T-helper 22 cell (primary cell): ENCODE data around the gene ATAD3C.
"Not testable (repeated sequence)": the region's sequence is repeated elsewhere in the genome, so short reads cannot be mapped to it uniquely, and the experiment has no call there.

Experiments
- DNase-seq: peaks from one replicate; pipeline ENCODE4 v3.0.0-alpha.2; 2020; ENCODE audit warnings: low read depth

The ATAD3C gene

DNA sequence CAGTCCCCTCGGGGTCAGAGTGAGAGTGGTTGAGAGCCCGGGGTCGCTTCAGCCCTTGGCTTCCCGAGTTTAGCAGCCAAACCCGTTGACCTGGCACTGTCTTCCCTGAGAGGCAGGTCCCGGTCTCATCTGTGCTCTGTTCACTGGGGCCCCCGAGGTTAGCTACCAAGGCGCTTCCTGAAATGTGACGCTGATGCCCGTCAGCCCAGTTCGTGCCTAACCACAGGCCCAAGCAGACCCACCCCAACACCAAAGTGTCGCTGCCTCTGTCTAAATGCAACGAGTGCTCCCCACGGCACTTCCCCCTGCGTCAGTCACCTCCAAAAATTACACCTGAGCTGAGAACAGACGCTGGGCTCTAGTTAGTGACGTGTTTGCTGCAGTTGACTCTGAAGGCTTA lies 26.5 kb downstream of the ATAD3C start:
- not testable (repeated sequence) for DNase-seq

- DNase-seq, result no peak
These were observed 27.7 kb downstream of the ATAD3C start for GRCh38 chr1:1477206-1477605.

DNA sequence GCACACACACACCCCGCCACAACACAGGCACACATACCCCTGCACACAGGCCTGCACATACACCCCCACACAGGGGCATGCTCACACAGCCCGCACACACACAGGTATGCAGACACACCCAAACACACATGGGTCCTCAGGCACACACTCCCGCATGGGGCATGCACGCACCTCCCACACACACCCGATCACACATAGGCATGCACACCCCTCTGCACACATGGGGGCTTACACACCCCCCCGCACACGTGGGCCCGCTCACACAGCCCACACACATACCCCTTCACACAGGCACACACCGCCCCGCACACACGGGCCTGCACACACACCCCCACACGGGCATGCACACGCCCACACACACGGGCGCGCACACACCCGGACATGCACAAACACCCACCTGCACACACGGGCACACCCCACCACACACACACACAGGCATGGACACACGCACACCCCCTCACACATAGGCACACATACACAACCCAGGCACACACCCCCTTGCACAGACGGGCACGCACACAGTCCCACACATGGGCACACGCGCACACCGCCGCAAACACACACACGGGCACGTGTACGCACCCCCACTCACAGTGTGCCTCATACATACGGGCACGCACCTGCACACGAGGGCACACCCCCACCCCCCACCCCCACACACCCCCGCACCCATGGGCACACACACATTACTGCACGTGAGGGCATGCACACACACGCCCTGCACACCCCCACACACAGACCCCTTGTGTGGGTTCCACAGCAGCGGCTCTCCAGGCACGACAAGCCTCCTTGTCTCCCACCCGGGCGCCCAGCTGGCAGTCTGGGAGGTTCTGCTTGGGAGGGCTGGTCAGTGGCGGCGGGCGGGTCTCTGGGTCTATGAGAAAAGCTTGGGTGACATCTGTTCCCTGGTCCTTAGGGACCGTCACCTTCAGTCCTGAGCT lies 30.3 kb downstream of the ATAD3C start:
- DNase-seq, result no peak

GRCh38 chr1:1480488-1480867 lies 31.0 kb downstream of the ATAD3C start:
- not testable (repeated sequence) for DNase-seq

- DNase-seq, result not testable (repeated sequence)
These were observed 32.3 kb downstream of the ATAD3C start for GRCh38 chr1:1481811-1482210.

- DNase-seq, result no peak
These were observed 33.4 kb downstream of the ATAD3C start for GRCh38 chr1:1482856-1483255.

DNA sequence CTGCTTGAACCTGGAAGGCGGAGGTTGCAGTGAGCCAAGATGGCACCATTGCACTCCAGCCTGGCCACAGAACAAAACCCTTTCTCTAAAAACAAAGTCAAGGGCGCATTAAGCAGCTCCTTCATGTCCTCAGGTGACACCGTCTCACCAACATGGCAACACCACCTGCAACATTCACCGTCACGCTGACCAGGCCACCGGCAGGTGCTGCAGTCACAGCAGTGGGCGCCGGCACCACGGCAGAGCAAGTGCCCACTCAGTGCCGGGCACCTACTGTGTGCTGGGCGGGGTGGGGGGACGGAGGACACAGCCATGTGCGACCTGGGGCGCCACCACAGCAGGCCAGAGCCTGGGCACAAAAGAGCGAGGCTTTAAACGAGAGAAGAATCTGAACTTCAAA lies 34.2 kb downstream of the ATAD3C start:
- no peak for DNase-seq

GRCh38 chr1:1484976-1485750 lies 35.7 kb downstream of the ATAD3C start:
- not testable (repeated sequence) for DNase-seq

DNA sequence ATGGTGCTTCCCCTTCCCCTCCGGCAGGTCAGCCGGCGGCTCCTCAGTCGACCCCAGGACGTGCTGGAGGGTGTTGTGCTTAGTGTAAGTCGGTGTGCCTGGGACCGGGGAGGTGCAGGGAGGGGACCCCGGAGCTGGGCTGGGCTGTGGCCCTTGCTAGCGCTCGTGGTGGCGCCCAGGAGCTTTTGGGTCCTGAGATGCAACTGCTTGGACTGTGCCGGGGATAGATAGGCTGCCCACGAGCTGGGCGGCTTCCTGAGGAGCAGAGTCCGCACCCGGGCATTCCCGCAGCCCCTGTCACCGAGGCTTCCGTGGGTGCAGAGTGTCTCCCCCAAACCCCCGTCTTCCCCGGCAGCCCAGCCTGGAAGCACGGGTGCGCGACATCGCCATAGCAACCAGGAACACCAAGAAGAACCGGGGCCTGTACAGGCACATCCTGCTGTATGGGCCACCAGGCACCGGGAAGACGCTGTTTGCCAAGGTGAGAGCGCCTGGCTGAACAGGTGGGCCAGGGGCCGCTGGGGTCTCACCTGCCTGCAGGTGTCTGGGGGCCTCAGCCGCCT lies 36.3 kb downstream of the ATAD3C start:
- DNase-seq, result not testable (repeated sequence)

- no peak for DNase-seq
These were observed 38.2 kb downstream of the ATAD3C start for GRCh38 chr1:1487701-1488100.

GRCh38 chr1:1489231-1489630 lies 39.7 kb downstream of the ATAD3C start:
- no peak for DNase-seq

- DNase-seq, result no peak
These were observed 40.4 kb downstream of the ATAD3C start for GRCh38 chr1:1489861-1490260.

GRCh38 chr1:1490633-1491230 lies 41.2 kb downstream of the ATAD3C start:
- no peak for DNase-seq

DNA sequence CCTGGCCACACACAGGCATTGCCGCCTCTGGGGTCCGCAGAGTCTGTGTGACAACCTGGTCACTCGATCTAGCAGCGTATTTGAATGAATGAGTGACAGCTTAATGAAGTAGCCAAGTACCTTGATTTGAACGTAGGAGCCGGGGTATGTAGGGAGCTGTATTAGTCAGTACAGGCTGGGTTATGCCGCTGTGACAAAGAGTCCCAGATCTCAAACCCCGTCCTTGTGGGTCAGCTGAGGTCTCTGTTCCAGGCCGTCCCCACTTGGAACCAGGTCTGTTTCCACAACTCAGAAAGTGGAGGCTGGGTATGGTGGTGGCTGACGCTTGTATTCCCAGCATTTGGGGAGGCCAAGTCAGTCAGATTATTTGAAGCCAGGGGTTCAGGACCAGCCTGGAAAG lies 42.1 kb downstream of the ATAD3C start:
- no peak for DNase-seq

GRCh38 chr1:1494311-1494710 lies 44.8 kb downstream of the ATAD3C start:
- DNase-seq, result not testable (repeated sequence)

DNA sequence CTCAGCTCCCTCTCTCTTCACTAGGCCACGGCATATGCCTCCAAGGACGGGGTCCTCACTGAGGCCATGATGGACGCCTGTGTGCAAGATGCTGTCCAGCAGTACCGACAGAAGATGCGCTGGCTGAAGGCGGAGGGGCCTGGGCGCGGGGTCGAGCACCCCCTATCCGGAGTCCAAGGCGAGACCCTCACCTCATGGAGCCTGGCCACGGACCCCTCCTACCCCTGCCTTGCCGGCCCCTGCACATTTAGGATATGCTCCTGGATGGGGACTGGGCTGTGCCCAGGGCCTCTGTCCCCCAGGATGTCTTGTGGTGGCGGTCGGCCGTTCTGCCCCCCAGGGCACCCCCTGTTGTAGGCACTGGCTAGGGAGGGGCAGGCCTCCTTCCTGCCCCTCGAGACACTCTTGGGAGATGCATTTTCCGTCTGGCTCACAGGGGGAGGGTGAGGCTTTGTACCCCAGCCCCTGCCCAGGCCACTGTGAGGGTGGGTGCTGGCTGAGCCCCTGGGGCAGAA lies 46.0 kb downstream of the ATAD3C start:
- not testable (repeated sequence) for DNase-seq

- peak; percentile 53 for DNase-seq
These were observed 55.4 kb downstream of the ATAD3C start for GRCh38 chr1:1504777-1505365.

- DNase-seq, result not testable (repeated sequence)
These were observed 55.9 kb downstream of the ATAD3C start for GRCh38 chr1:1505366-1505798.

- DNase-seq, result not testable (repeated sequence)
These were observed 56.3 kb downstream of the ATAD3C start for GRCh38 chr1:1505801-1506200.

DNA sequence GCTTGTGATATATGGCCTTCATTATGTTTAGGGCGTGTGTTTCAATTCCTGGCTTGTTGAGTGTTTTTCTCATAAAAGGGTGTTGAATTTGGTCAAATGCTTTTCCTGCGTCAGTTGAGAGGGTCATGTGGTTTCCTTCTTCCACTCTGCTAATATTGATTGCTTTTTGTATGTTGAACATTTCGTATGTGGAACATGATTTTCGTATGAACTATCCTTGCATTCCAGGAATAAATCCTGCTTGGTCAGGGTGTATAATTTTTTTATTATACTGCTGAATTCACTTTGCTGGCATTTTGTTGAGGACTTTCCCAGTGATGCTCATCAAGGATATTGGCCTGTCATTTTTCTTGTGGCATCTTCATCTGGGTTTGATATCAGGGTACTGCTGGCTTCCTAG lies 57.8 kb downstream of the ATAD3C start:
- no peak for DNase-seq

GRCh38 chr1:1508775-1509464 lies 59.4 kb downstream of the ATAD3C start:
- not testable (repeated sequence) for DNase-seq
